ENCODE results near the gene RUBCN. TPM values are rescaled to one million over a fixed set of nuclear protein-coding genes. Genes with fewer than 3 reads are reported as not detected.

The RUBCN gene
- total RNA-seq, 1 donor from 2014 or later: 217 TPM

DNA sequence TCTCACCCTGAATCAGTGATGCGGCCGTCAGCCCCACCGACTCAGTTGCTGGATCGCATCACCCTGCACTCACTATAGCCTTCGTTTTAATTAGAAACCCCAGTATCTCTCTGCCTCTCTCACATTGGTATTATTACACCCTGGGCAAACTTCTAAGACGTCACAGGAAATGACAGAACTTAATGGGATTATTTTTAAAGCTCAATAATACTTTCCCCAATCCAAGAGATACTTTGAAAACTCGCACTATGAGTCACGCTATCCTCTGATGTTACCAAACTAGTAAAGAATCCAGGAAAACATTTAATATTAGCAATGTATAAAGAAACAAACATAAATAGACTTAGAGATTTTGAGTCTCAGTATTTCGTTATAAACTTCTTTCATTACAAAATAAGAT, 36.6 kb downstream of the RUBCN start:
- CTCF ChIA-PET: no interaction called here
- H3K4me1 Mint-ChIP-seq: peaks cover 3% of the 10 kb centered on the region
- H3K9me3 Mint-ChIP-seq: no peaks in the 10 kb centered on the region
- no peak for DNase-seq
- H3K27ac Mint-ChIP-seq: no peak overlapping the region
- intact Hi-C loops (cut with micrococcal nuclease): loop anchor here (5.0 kb wide), 1 partner anchor 37 kb away; the partner anchor contains the start of gene RUBCN
- H3K36me3 Mint-ChIP-seq (ENCODE audit: low read depth): peaks cover 90% of the 10 kb centered on the region
- POLR2A ChIA-PET: interaction anchor here (0.6 to 1.3 kb wide), 5 partner anchors 7 to 73 kb away, joined by 3 to 4 read pairs (median 3); partner anchors contain the start of gene RUBCN
- no peaks in the 10 kb centered on the region for H3K27me3 Mint-ChIP-seq
- TF ChIP-seq, protein P1, sequence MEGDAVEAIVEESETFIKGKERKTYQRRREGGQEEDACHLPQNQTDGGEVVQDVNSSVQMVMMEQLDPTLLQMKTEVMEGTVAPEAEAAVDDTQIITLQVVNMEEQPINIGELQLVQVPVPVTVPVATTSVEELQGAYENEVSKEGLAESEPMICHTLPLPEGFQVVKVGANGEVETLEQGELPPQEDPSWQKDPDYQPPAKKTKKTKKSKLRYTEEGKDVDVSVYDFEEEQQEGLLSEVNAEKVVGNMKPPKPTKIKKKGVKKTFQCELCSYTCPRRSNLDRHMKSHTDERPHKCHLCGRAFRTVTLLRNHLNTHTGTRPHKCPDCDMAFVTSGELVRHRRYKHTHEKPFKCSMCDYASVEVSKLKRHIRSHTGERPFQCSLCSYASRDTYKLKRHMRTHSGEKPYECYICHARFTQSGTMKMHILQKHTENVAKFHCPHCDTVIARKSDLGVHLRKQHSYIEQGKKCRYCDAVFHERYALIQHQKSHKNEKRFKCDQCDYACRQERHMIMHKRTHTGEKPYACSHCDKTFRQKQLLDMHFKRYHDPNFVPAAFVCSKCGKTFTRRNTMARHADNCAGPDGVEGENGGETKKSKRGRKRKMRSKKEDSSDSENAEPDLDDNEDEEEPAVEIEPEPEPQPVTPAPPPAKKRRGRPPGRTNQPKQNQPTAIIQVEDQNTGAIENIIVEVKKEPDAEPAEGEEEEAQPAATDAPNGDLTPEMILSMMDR (IDR thresholded peaks at IDR 0.05): no peak
- ATAC-seq (ENCODE audit: low read depth): no peak
- no peak overlapping the region for H3K4me3 Mint-ChIP-seq

DNA sequence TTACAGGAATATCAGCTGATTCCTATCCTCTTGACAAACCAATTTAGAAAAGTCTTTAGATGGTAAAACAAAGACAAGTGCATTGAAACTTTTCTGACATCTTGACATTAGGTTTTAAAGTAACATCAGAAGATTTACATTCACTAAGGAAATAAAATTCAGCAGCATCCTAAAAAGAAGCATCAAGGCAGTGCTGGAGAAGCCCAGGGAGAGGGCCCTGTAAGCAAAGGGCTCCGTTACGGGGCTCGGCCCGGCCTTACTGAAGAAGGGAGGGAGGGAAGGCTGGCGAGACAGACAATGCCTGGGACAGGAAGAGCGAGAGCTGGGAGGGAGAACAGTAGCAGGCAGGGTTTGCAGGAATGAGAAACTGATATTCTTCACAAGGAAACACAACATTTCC, 39.3 kb downstream of the RUBCN start:
- no peak overlapping the region for H3K27ac Mint-ChIP-seq
- DNase-seq (no peak), ATAC-seq (ENCODE audit: low read depth) (no peak)
- no peaks in the 10 kb centered on the region for H3K27me3 Mint-ChIP-seq
- no peak overlapping the region for H3K4me3 Mint-ChIP-seq
- TF ChIP-seq, protein P1 (IDR thresholded peaks at IDR 0.05): no peak
- H3K36me3 Mint-ChIP-seq (ENCODE audit: low read depth): peaks cover 89% of the 10 kb centered on the region
- no peaks in the 10 kb centered on the region for H3K4me1 Mint-ChIP-seq
- intact Hi-C loops (cut with micrococcal nuclease): no loop called here
- no peaks in the 10 kb centered on the region for H3K9me3 Mint-ChIP-seq
- ChIA-PET POLR2A (interaction anchor here (0.7 kb wide), 1 partner anchor 27 kb away, joined by 3 read pairs; no protein-coding TSS in a partner anchor), CTCF (no interaction called here)

DNA sequence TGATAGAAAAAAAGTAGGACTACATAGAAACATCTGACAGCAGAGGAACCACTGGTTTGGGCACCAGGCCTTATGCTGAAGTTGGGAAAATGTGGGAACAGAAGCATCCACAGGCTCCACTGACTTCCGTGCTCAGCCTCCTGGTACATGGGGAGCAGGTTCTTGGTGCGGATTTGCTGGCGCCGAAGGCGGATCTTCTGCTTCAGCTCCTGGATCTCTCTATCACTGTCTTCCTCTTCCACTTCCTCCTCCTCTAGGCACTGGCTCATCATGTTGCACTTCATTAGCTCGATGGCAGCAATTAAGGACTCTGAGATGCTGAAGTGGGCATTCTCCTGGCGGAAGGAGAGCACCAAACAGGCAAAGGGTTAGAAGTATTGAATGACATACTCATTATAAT, 42.5 kb downstream of the RUBCN start:
- no peak overlapping the region for H3K27ac Mint-ChIP-seq
- intact Hi-C loops (cut with micrococcal nuclease): loop anchor here (2.0 to 5.0 kb wide), 2 partner anchors 15 to 108 kb away; no protein-coding TSS in a partner anchor
- POLR2A ChIA-PET: interaction anchor here (1.2 to 1.3 kb wide), 2 partner anchors 10 to 18 kb away, joined by 3 read pairs; no protein-coding TSS in a partner anchor
- H3K27me3 Mint-ChIP-seq: no peaks in the 10 kb centered on the region
- peaks cover 90% of the 10 kb centered on the region for H3K36me3 Mint-ChIP-seq (ENCODE audit: low read depth)
- ATAC-seq (ENCODE audit: low read depth) (no peak), DNase-seq (no peak)
- TF ChIP-seq, protein P1 (IDR thresholded peaks at IDR 0.05): no peak
- no peaks in the 10 kb centered on the region for H3K4me1 Mint-ChIP-seq
- no peaks in the 10 kb centered on the region for H3K9me3 Mint-ChIP-seq
- CTCF ChIA-PET: no interaction called here
- no peak overlapping the region for H3K4me3 Mint-ChIP-seq

DNA sequence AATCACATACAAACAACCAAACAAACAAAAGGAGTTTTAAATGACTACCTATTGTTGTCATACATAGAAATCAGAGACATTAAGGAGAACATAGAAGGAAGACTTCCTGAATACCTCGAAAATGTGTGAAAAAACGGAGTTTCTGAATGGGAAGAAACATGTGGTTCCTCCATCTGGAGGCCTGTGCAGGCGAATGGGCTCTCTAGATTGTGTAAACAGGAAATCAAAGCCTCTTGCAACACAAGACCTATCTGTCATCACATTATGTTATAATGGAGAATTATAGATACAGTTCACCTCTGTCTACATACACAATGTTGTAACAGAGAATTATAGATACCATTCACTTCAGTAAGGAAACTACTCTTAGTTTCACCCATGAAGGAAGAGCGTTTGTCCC, 44.1 kb downstream of the RUBCN start:
- Mint-ChIP-seq H3K36me3 (ENCODE audit: low read depth) (peaks cover 90% of the 10 kb centered on the region), H3K4me1 (peaks cover 1% of the 10 kb centered on the region), H3K27ac (no peak overlapping the region)

DNA sequence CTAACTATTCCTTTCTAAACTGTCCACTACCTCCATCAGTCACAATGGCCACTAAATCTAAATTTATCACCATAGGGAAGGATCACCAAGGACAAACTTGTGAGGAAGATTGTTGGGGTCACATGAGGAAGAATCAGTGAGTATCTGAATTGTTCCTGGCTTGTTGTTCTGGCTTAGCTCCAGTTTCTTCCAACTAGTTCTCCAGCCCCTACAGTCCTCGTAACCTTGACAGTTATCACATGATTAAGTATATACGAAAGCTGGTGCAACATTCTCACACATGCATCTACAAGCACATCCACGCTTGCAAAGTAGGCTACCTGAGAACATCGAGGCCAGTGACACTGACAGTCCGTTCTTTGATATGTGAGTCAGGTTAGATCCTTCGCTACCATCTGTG, 46.0 kb downstream of the RUBCN start:
- intact Hi-C loops (cut with micrococcal nuclease): loop anchor here (5.0 kb wide), 1 partner anchor 112 kb away; no protein-coding TSS in a partner anchor
- ATAC-seq (ENCODE audit: low read depth): no peak
- CTCF ChIA-PET: no interaction called here

More for the DNA sequence above, 44.1 kb downstream of the RUBCN start:
- H3K27me3 Mint-ChIP-seq: no peaks in the 10 kb centered on the region
- H3K4me3 Mint-ChIP-seq: no peak overlapping the region
- ATAC-seq (ENCODE audit: low read depth): no peak
- H3K9me3 Mint-ChIP-seq: no peaks in the 10 kb centered on the region
- DNase-seq: no peak
- ChIA-PET CTCF (no interaction called here), POLR2A (no interaction called here)
- TF ChIP-seq, protein P1 (IDR thresholded peaks at IDR 0.05): no peak
- intact Hi-C loops (cut with micrococcal nuclease): loop anchor here (5.0 kb wide), 1 partner anchor 110 kb away; no protein-coding TSS in a partner anchor

More for the DNA sequence above, 46.0 kb downstream of the RUBCN start:
- POLR2A ChIA-PET: interaction anchor here (1.0 to 1.4 kb wide), 2 partner anchors 22 to 46 kb away, joined by 3 read pairs; partner anchors contain the start of gene RUBCN
- Mint-ChIP-seq H3K9me3 (no peaks in the 10 kb centered on the region), H3K4me3 (no peak overlapping the region), H3K27me3 (no peaks in the 10 kb centered on the region), H3K27ac (no peak overlapping the region), H3K36me3 (ENCODE audit: low read depth) (peaks cover 90% of the 10 kb centered on the region), H3K4me1 (peaks cover 6% of the 10 kb centered on the region)
- TF ChIP-seq, protein P1 (IDR thresholded peaks at IDR 0.05): no peak
- no peak for DNase-seq

All from activated B cell treated with CpG ODN at 0.5 μM for 24 hours (primary cell).